Loucy (cell line): ENCODE data around the gene MYCT1.

Experiments used
- CTCF ChIP-seq: fragments of 200-600 bp; sonication (generic); conservative IDR thresholded peaks from 2 replicates; pipeline ENCODE4 v1.5.1; 2014; ENCODE audit warnings: mild to moderate bottlenecking, antibody characterized with exemption, low read length
- EZH2phosphoT487 ChIP-seq: fragments of 200-600 bp; IDR thresholded peaks from 2 replicates; pipeline ENCODE4 v1.6.1; 2018; ENCODE audit warnings: antibody characterized with exemption, mild to moderate bottlenecking, moderate library complexity, borderline replicate concordance

GRCh38 chr6:152746172-152746553 lies 48.5 kb downstream of the MYCT1 start:
- TF ChIP-seq CTCF: no peak
- no peak for TF ChIP-seq EZH2phosphoT487
